DND-41 (cell line): ENCODE data around the gene USP32.

Source experiments
- ATAC-seq: fragments of 200-7000 bp; cut with Tn5 transposase; 3 replicates; pipeline ENCODE4 v1.9.1; 2021; ENCODE audit warnings: low read depth; ENCODE audit not compliant: insufficient read depth
- DNase-seq: peaks from one replicate; pipeline ENCODE4 v3.0.0-alpha.2; 2020
- H2AFZ ChIP-seq: 2 replicates; pipeline ENCODE4 v1.6.0; 2012; ENCODE audit warnings: low read depth, low read length
- H3K27ac ChIP-seq: 2 replicates; pipeline ENCODE4 v1.5.1; 2012; ENCODE audit warnings: low read length, inconsistent platforms
- H3K27me3 ChIP-seq: fragments of 200-600 bp; sonication (generic); 2 replicates; pipeline ENCODE4 v1.6.0; 2012; ENCODE audit warnings: low read length, mild to moderate bottlenecking, inconsistent platforms; ENCODE audit not compliant: insufficient read depth, poor library complexity
- H3K36me3 ChIP-seq: 2 replicates; pipeline ENCODE4 v1.5.1; 2012; ENCODE audit warnings: low read length, inconsistent platforms; ENCODE audit not compliant: insufficient read depth
- H3K4me1 ChIP-seq: 2 replicates; pipeline ENCODE4 v1.5.1; 2012; ENCODE audit warnings: mild to moderate bottlenecking, low read length; ENCODE audit not compliant: insufficient read depth
- H3K4me2 ChIP-seq: 2 replicates; pipeline ENCODE4 v1.6.0; 2012; ENCODE audit warnings: mild to moderate bottlenecking, moderate library complexity, low read length, inconsistent platforms; ENCODE audit not compliant: insufficient read depth
- H3K4me3 ChIP-seq, 2 experiments: fragments of 200-600 bp in 1 of 2; shearing (Covaris generic) in 1 of 2; 2 replicates each; pipeline ENCODE4 v1.5.1; 2012 to 2016; ENCODE audit warnings: inconsistent platforms in 2 of 2, low read length in 2 of 2, mild to moderate bottlenecking in 2 of 2, low read depth in 1 of 2, moderate library complexity in 1 of 2
- H3K79me2 ChIP-seq: 2 replicates; pipeline ENCODE4 v1.6.0; 2012; ENCODE audit warnings: low read length, inconsistent platforms; ENCODE audit not compliant: insufficient read depth
- H3K9ac ChIP-seq: 2 replicates; pipeline ENCODE4 v1.6.0; 2012; ENCODE audit warnings: low read depth, mild to moderate bottlenecking, inconsistent platforms, low read length, moderate library complexity
- H3K9me3 ChIP-seq: 2 replicates; pipeline ENCODE4 v1.5.1; 2012; ENCODE audit warnings: low read length, moderate library complexity, mild to moderate bottlenecking, inconsistent platforms; ENCODE audit not compliant: insufficient read depth, severe bottlenecking
- H4K20me1 ChIP-seq: 2 replicates; pipeline ENCODE4 v1.6.0; 2012; ENCODE audit warnings: low read length; ENCODE audit not compliant: insufficient read depth
- EZH2 ChIP-seq: IDR thresholded peaks from 3 replicates; pipeline ENCODE4 v1.6.1; 2012; ENCODE audit warnings: borderline replicate concordance, low read depth, mild to moderate bottlenecking, moderate library complexity, low read length, inconsistent platforms; ENCODE audit not compliant: severe bottlenecking
- TF ChIP-seq, protein P1 (sequence below): IDR thresholded peaks from 2 replicates; pipeline ENCODE4 v1.5.1; 2012; ENCODE audit warnings: borderline replicate concordance, low read length, moderate library complexity, mild to moderate bottlenecking; ENCODE audit not compliant: poor library complexity, severe bottlenecking; ENCODE audit errors: extremely low read depth

Gene USP32

DNA sequence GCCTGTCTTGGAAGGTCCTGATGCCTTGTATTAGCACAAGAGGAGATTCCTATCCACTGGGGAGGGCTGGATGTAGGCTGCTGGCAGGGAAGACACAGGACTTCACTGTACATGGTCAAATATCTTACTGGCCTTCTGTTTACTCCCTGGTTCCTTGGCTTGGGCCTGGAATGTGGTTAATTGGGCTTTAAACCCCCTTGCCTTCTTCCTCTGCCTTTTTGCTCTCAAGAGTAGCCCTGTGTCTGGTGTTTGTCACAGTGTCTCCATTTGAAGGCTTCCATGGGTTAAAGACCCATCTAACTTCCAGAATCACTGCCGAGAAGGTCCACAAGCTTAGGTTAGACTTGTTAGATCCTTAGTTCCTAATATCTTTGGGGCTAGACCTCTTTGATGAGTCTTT lies 23.2 kb upstream of the USP32 start:
- no peaks in the 10 kb centered on the region for H3K36me3 ChIP-seq
- no peak overlapping the region for H2AFZ ChIP-seq
- H3K9me3 ChIP-seq, result peaks cover 1% of the 10 kb centered on the region
- H3K4me3 ChIP-seq, result no peak overlapping the region
- H3K27ac ChIP-seq, result no peak overlapping the region
- no peaks in the 10 kb centered on the region for H3K4me1 ChIP-seq
- ATAC-seq (no peak), DNase-seq (no peak)
- H3K79me2 ChIP-seq, result no peaks in the 10 kb centered on the region
- no peak overlapping the region for H3K4me2 ChIP-seq
- H3K9ac ChIP-seq, result no peak overlapping the region
- no peaks in the 10 kb centered on the region for H4K20me1 ChIP-seq
- no peak for TF ChIP-seq EZH2
- TF ChIP-seq, protein P1, sequence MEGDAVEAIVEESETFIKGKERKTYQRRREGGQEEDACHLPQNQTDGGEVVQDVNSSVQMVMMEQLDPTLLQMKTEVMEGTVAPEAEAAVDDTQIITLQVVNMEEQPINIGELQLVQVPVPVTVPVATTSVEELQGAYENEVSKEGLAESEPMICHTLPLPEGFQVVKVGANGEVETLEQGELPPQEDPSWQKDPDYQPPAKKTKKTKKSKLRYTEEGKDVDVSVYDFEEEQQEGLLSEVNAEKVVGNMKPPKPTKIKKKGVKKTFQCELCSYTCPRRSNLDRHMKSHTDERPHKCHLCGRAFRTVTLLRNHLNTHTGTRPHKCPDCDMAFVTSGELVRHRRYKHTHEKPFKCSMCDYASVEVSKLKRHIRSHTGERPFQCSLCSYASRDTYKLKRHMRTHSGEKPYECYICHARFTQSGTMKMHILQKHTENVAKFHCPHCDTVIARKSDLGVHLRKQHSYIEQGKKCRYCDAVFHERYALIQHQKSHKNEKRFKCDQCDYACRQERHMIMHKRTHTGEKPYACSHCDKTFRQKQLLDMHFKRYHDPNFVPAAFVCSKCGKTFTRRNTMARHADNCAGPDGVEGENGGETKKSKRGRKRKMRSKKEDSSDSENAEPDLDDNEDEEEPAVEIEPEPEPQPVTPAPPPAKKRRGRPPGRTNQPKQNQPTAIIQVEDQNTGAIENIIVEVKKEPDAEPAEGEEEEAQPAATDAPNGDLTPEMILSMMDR, result no peak
- no peaks in the 10 kb centered on the region for H3K27me3 ChIP-seq

DNA sequence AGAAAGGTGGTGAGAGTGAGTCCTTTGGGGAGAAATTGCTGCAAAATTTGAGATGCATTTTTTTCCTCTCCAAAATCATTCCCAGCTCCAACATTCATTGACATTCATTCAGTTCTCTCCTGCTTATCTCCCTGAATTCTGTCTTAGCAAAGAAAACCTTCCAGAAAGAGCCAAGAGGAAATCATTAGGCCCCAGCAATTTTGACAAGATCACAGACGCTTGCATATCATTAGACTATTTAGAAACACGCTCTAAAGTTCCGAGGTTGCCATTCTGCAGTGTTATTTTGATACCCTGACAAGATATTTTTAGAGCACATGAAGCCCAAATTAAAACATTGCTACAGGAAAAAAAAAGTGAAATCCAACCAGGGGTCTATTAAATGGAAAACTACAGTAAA lies 20.8 kb upstream of the USP32 start:
- peaks cover 4% of the 10 kb centered on the region for H3K9me3 ChIP-seq
- no peak for ATAC-seq
- no peaks in the 10 kb centered on the region for H3K79me2 ChIP-seq
- no peaks in the 10 kb centered on the region for H3K27me3 ChIP-seq
- H3K36me3 ChIP-seq, result no peaks in the 10 kb centered on the region
- TF ChIP-seq, protein P1, result no peak
- TF ChIP-seq EZH2, result no peak
- no peaks in the 10 kb centered on the region for H4K20me1 ChIP-seq
- DNase-seq, result no peak
- no peak overlapping the region for H2AFZ ChIP-seq
- no peaks in the 10 kb centered on the region for H3K4me1 ChIP-seq
- H3K4me2 ChIP-seq, result no peak overlapping the region
- no peak overlapping the region for H3K9ac ChIP-seq
- no peak overlapping the region for H3K27ac ChIP-seq
- H3K4me3 ChIP-seq, result no peak overlapping the region

DNA sequence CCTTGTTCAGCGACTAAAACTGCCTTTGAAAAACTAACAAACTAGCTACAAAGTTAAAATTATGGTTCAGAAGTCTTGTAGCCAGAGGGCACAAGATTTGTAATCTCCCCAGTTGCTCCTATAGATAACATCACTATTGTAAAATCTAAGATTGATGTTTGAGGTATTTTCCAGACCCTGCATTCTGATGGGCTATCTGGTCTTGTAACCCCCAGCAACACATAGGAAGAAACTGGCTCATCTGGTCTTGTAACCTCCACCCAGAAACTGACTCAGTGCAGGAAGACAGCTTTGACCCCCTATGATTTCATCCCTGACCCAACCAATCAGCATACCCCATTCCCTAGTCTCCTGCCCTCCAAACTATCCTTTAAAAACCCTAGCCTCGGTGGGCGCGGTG lies 18.1 kb upstream of the USP32 start:
- no peaks in the 10 kb centered on the region for H3K27me3 ChIP-seq
- H3K9ac ChIP-seq, result no peak overlapping the region
- no peak overlapping the region for H2AFZ ChIP-seq
- no peak overlapping the region for H3K4me2 ChIP-seq
- H3K27ac ChIP-seq, result no peak overlapping the region
- ATAC-seq (no peak), DNase-seq (no peak)
- TF ChIP-seq, protein P1, result no peak
- no peak for TF ChIP-seq EZH2
- no peaks in the 10 kb centered on the region for H3K36me3 ChIP-seq
- no peaks in the 10 kb centered on the region for H3K79me2 ChIP-seq
- peaks cover 4% of the 10 kb centered on the region for H3K9me3 ChIP-seq
- no peaks in the 10 kb centered on the region for H4K20me1 ChIP-seq
- H3K4me3 ChIP-seq, result no peak overlapping the region
- H3K4me1 ChIP-seq, result no peaks in the 10 kb centered on the region

DNA sequence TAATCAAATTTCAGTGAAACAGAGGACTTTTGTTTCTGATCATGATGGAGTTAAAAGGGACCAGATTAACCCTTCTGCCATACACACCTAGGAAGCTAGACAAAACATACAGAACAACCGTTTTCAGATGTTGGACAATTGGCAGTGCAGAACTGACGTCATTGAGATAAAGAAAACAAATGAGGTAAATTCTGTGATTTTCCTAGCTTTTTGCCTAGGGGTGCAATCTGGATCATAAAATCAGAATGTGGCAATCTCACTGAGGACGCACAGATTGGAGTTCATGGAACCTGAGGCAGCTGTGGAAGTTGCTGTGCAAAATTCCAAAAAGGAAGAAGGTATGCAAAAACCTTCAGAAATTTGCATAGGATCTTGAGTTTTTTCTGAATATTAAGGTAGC lies 15.0 kb upstream of the USP32 start:
- DNase-seq (no peak), ATAC-seq (no peak)
- no peak overlapping the region for H3K9ac ChIP-seq
- H2AFZ ChIP-seq, result no peak overlapping the region
- no peaks in the 10 kb centered on the region for H4K20me1 ChIP-seq
- H3K79me2 ChIP-seq, result no peaks in the 10 kb centered on the region
- no peaks in the 10 kb centered on the region for H3K4me1 ChIP-seq
- no peak overlapping the region for H3K4me2 ChIP-seq
- H3K36me3 ChIP-seq, result no peaks in the 10 kb centered on the region
- TF ChIP-seq, protein P1, result no peak
- no peak for TF ChIP-seq EZH2
- no peaks in the 10 kb centered on the region for H3K27me3 ChIP-seq
- H3K4me3 ChIP-seq, result no peak overlapping the region
- peaks cover 4% of the 10 kb centered on the region for H3K9me3 ChIP-seq
- H3K27ac ChIP-seq, result no peak overlapping the region
